Progenitor cell of endocrine pancreas (in vitro differentiated cells): ENCODE results near the gene CTSH. TPM values are rescaled to one million over a fixed set of nuclear protein-coding genes. Genes with fewer than 3 reads are reported as not detected.
A peak's percentile ranks its signal among the peaks of the same experiment; 100 is the strongest.
"Not testable (repeated sequence)": the region's sequence is repeated elsewhere in the genome, so short reads cannot be mapped to it uniquely, and the experiment has no call there.

ENCODE experiments used
- DNase-seq: peaks from one replicate; pipeline ENCODE4 v3.0.0; 2021; ENCODE audit warnings: low spot score; ENCODE audit not compliant: unreplicated experiment
- H3K27ac Mint-ChIP-seq: 2 replicates; pipeline ENCODE4 v1.8.0; 2021; ENCODE audit warnings: mild to moderate bottlenecking, moderate library complexity, mixed read lengths
- H3K27me3 Mint-ChIP-seq: 2 replicates; pipeline ENCODE4 v1.8.0; 2021; ENCODE audit warnings: mixed read lengths
- H3K36me3 Mint-ChIP-seq: 2 replicates; pipeline ENCODE4 v1.8.0; 2022; ENCODE audit warnings: mixed read lengths; ENCODE audit not compliant: insufficient read depth
- H3K4me1 Mint-ChIP-seq: 2 replicates; pipeline ENCODE4 v1.8.0; 2021; ENCODE audit warnings: low read depth, mixed read lengths
- H3K4me3 Mint-ChIP-seq: 2 replicates; pipeline ENCODE4 v1.8.0; 2021; ENCODE audit warnings: low read depth, mild to moderate bottlenecking, moderate library complexity, mixed read lengths
- H3K9me3 Mint-ChIP-seq: 2 replicates; pipeline ENCODE4 v1.8.0; 2021; ENCODE audit warnings: low read depth, mixed read lengths
- CTCF ChIP-seq: fragments of 200-600 bp; sonication (generic); IDR thresholded peaks from one replicate; pipeline ENCODE4 v1.5.0; 2021; ENCODE audit warnings: antibody characterized with exemption, mild to moderate bottlenecking; ENCODE audit not compliant: unreplicated experiment
- total RNA-seq: library from RNA; stranded (reverse); gene quantifications from 2 replicates; pipeline ENCODE4 v1.2.1, GENCODE V29; 2021

CTSH gene
- total RNA-seq, 1 donor from 2014 or later = 56.4 TPM

DNA sequence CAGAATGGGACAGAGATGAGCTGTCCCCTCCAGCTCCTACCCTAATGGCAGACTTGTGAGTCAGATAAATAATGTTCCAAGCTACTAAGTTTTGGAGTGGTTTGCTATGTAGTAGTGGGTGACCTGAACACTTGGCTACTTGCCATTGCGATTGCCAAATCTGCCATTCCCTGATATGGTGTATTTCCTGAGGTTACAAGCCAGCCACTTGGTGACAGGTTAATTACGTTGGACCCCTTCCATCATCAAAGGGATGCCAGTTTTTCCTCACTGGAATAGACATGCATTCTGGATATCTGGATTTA, 38.6 kb downstream of the CTSH start:
- Mint-ChIP-seq H3K27me3 (no peaks in the 10 kb centered on the region), H3K27ac (no peak overlapping the region), H3K4me3 (no peak overlapping the region), H3K36me3 (peaks cover 31% of the 10 kb centered on the region), H3K9me3 (no peaks in the 10 kb centered on the region), H3K4me1 (peaks cover 8% of the 10 kb centered on the region)
- DNase-seq = no peak
- no peak for TF ChIP-seq CTCF

DNA sequence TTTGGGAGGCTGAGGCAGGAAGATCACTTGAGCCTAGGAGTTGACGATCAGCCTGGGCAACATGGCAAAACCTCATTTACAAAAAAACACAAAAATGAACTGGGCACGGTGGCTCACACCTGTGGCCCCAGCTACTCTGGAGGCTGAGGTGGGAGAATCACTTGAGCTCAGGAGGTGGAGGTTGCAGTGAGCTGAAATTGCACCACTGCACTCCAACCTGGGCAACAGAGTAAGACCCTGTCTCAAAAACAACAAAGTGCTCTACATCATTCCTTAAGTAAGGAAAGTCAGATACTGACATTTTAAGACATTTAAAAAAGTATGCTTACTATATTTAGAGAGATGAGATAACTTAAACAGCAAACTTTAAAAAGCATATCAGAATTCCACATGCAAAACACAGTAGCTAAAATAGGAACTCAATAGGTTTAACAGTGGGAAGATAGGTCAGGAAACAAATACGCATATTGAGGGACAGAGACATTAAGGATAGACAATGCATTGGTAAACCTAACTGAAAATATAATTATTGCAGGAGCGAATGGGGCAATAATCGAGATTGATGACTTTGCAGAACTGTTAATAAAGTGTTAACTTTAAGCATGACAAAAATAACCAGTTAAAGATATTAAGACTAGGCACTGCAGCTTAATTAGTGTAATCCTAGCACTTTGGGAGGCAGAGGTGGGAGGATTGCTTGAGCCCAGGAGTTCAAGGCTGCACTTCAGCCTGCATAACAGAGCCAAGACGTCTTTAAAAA, 40.1 kb downstream of the CTSH start:
- H3K36me3 Mint-ChIP-seq = peaks cover 24% of the 10 kb centered on the region
- peaks cover 1% of the 10 kb centered on the region for H3K4me1 Mint-ChIP-seq
- no peaks in the 10 kb centered on the region for H3K27me3 Mint-ChIP-seq
- TF ChIP-seq CTCF = no peak
- peak overlapping the region; percentile 70 for H3K27ac Mint-ChIP-seq
- no peak overlapping the region for H3K4me3 Mint-ChIP-seq
- no peak for DNase-seq
- no peaks in the 10 kb centered on the region for H3K9me3 Mint-ChIP-seq

GRCh38 chr15:78902281-78903032, 42.4 kb downstream of the CTSH start:
- H3K4me3 Mint-ChIP-seq, DNase-seq, H3K4me1 Mint-ChIP-seq, H3K9me3 Mint-ChIP-seq, H3K27me3 Mint-ChIP-seq: not testable (repeated sequence)
- Mint-ChIP-seq H3K36me3 (peaks cover 32% of the 10 kb centered on the region), H3K27ac (peak overlapping the region; percentile 63)

- H3K27me3 Mint-ChIP-seq, H3K9me3 Mint-ChIP-seq, H3K4me3 Mint-ChIP-seq, DNase-seq, H3K4me1 Mint-ChIP-seq, H3K27ac Mint-ChIP-seq: not testable (repeated sequence)
- peaks cover 31% of the 10 kb centered on the region for H3K36me3 Mint-ChIP-seq
These were observed 43.9 kb downstream of the CTSH start for GRCh38 chr15:78900819-78901533.

GRCh38 chr15:78898540-78898939, 46.3 kb downstream of the CTSH start:
- Mint-ChIP-seq H3K4me1 (peaks cover 2% of the 10 kb centered on the region), H3K9me3 (no peaks in the 10 kb centered on the region), H3K27ac (peak overlapping the region; percentile 62), H3K4me3 (no peak overlapping the region), H3K36me3 (peaks cover 36% of the 10 kb centered on the region), H3K27me3 (no peaks in the 10 kb centered on the region)
- no peak for TF ChIP-seq CTCF
- no peak for DNase-seq

DNA sequence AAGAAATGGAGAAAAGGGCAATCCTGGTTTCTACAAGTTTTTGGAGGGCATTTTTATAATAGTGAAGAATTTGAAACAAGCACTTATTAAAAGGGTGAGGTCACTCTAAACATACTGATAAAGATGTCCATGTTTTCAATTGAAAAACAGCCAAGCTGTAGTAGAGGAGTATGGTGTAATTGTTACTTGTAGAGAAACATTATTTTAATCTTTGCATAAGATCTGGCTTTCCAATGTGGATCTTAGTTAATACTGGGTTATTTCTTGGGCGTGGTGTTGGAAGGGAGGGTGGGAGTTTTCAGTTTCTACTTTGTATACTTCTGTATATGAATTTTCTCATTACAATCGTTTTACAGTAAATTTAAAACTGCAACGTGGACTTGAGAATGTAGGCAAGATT, 49.4 kb downstream of the CTSH start:
- Mint-ChIP-seq H3K27ac (no peak overlapping the region), H3K36me3 (peaks cover 56% of the 10 kb centered on the region), H3K4me3 (no peak overlapping the region), H3K9me3 (no peaks in the 10 kb centered on the region), H3K27me3 (no peaks in the 10 kb centered on the region), H3K4me1 (peaks cover 2% of the 10 kb centered on the region)
- no peak for DNase-seq
- no peak for TF ChIP-seq CTCF
